Chondrocyte (in vitro differentiated cells): ENCODE measurements around the gene LRFN4. TPM values are rescaled to one million over a fixed set of nuclear protein-coding genes. Genes with fewer than 3 reads are reported as not detected.

Source experiments
- DNase-seq: peaks from one replicate; pipeline ENCODE4 v3.0.0; 2021; ENCODE audit warnings: mixed read lengths, low spot score
- H3K27ac Mint-ChIP-seq: one replicate; pipeline ENCODE4 v1.8.0; 2021; ENCODE audit warnings: mild to moderate bottlenecking, moderate library complexity, mixed read lengths; ENCODE audit not compliant: unreplicated experiment
- H3K27me3 Mint-ChIP-seq: 2 replicates; pipeline ENCODE4 v1.8.0; 2021; ENCODE audit warnings: low read depth, mixed read lengths
- H3K36me3 Mint-ChIP-seq: 2 replicates; pipeline ENCODE4 v1.8.0; 2021; ENCODE audit warnings: low read depth, mixed read lengths
- H3K4me1 Mint-ChIP-seq: 2 replicates; pipeline ENCODE4 v1.8.0; 2021; ENCODE audit warnings: low read depth, mild to moderate bottlenecking, mixed read lengths
- H3K4me3 Mint-ChIP-seq: one replicate; pipeline ENCODE4 v1.8.0; 2021; ENCODE audit warnings: mild to moderate bottlenecking, moderate library complexity, mixed read lengths; ENCODE audit not compliant: unreplicated experiment
- H3K9me3 Mint-ChIP-seq: 2 replicates; pipeline ENCODE4 v1.8.0; 2021; ENCODE audit warnings: low read depth, mixed read lengths
- total RNA-seq: library from RNA; stranded (reverse); gene quantifications from 3 replicates; pipeline ENCODE4 v1.2.1, GENCODE V29; 2021
- TF ChIP-seq, protein P1 (sequence below): fragments of 200-600 bp; sonication (generic); IDR thresholded peaks from 2 replicates; pipeline ENCODE4 v1.5.0; 2021; ENCODE audit warnings: antibody characterized with exemption, mild to moderate bottlenecking, moderate library complexity

LRFN4 gene
- total RNA-seq, 1 donor from 2014 or later = 47.2 TPM

DNA sequence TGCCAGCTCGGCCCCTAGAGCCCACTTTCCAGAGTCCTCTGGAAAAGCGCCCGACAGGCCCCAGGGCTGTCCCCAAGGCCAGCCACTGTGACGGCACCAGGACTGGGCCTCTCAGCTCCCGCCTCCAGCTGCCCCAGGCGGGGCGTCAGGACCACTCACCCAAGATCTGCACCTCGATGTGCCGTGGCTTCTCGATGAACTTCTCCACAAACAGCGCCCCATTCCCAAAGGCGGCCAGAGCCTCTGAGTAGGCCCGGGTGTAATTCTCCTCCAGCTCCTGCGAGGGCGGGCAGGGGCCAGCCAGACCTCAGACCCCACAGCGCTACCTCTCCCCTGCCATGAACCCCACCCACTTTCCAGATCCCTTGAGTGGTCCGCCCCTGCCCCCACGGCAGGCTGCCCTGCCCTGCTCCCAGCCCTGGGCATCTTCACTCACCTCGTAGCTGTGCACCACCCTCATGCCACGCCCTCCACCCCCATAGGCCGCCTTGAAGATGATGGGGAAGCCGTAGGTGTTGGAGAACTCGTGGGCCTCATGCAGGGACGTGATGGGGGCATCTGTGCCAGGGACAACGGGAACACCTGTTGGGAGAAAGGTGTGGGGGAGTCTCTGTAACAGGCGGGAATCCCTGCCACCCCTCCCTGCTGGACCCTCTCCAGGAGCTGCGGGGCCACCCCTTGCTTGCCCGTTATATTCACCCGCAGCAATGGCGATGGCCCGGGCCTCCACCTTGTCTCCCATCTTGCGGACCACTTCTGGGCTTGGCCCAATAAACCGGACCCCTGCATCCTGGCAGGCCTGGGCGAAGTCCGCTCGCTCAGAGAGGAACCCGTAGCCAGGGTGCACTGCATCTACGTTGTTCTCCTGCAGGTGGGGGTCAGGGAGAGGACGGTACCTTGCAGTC is 14.0 kb downstream of the LRFN4 start:
- no peaks in the 10 kb centered on the region for H3K27me3 Mint-ChIP-seq
- H3K27ac Mint-ChIP-seq = no peak overlapping the region
- DNase-seq = peak; percentile 91
- H3K36me3 Mint-ChIP-seq = no peaks in the 10 kb centered on the region
- TF ChIP-seq, protein P1, sequence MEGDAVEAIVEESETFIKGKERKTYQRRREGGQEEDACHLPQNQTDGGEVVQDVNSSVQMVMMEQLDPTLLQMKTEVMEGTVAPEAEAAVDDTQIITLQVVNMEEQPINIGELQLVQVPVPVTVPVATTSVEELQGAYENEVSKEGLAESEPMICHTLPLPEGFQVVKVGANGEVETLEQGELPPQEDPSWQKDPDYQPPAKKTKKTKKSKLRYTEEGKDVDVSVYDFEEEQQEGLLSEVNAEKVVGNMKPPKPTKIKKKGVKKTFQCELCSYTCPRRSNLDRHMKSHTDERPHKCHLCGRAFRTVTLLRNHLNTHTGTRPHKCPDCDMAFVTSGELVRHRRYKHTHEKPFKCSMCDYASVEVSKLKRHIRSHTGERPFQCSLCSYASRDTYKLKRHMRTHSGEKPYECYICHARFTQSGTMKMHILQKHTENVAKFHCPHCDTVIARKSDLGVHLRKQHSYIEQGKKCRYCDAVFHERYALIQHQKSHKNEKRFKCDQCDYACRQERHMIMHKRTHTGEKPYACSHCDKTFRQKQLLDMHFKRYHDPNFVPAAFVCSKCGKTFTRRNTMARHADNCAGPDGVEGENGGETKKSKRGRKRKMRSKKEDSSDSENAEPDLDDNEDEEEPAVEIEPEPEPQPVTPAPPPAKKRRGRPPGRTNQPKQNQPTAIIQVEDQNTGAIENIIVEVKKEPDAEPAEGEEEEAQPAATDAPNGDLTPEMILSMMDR = no peak
- H3K4me3 Mint-ChIP-seq = no peak overlapping the region
- H3K4me1 Mint-ChIP-seq = no peaks in the 10 kb centered on the region
- H3K9me3 Mint-ChIP-seq = no peaks in the 10 kb centered on the region

DNA sequence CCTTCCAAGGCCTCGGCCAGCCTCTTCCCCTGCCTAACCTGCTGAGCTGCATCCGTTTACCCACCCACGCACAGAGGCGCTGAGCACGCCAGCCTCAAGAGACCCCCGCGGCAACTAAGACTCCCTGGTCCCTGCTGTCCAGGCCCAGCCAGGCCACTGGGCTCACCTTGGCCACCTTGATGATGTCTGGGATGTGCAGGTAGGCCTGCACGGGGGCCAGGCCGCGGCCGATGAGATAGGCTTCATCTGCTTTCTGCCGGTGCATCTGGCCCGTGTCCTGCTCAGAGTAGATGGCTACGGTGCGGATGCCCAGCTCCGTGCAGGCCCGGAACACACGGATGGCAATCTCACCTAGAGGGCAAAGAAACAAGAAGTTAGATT is 14.6 kb downstream of the LRFN4 start:
- Mint-ChIP-seq H3K27me3 (no peaks in the 10 kb centered on the region), H3K4me1 (no peaks in the 10 kb centered on the region), H3K9me3 (no peaks in the 10 kb centered on the region), H3K36me3 (no peaks in the 10 kb centered on the region), H3K27ac (no peak overlapping the region), H3K4me3 (no peak overlapping the region)
- DNase-seq = peak; percentile 87
- TF ChIP-seq, protein P1 = no peak

DNA sequence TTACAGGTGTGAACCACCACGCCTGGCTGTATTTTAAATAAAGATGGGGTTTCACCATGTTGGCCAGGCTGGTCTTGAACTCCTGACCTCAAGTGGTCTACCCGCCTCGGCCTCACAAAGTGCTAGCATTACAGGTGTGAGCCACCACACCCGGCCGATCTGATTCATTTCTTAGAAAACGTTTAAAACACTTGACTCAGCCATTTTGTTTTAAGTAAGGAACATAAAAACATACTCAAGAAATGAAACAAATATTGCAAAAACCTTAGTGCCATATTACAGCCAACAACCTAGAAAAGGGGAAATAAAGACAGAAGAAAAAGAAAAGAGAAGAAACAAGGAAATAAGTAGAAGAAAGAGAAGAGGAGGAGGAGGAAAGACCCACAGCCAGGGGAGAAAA is 17.4 kb downstream of the LRFN4 start:
- TF ChIP-seq, protein P1 = no peak
- H3K4me3 Mint-ChIP-seq = no peak overlapping the region
- DNase-seq = no peak
- no peak overlapping the region for H3K27ac Mint-ChIP-seq
- no peaks in the 10 kb centered on the region for H3K36me3 Mint-ChIP-seq
- no peaks in the 10 kb centered on the region for H3K27me3 Mint-ChIP-seq
- peaks cover 16% of the 10 kb centered on the region for H3K4me1 Mint-ChIP-seq
- H3K9me3 Mint-ChIP-seq = no peaks in the 10 kb centered on the region

DNA sequence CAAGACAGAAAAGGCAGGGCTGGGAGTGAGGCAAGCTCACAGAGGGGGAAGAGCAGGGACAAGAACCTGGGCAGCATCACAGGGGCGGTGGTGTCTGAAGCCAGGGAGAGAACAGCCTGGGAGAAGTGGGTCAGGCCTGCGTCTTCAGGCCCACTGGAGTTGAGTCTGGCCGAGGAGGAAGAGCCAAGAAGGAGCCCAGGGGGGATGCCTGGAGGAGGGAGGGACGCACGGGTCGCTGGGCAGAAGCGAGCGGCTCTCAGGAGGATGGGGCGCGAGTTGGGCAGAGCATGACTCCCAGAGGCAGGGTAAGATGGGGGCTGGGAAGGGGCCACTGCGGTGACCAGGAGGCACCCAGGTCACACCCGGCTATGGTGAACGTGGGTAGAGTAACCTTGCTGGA is 18.5 kb downstream of the LRFN4 start:
- H3K27me3 Mint-ChIP-seq = no peaks in the 10 kb centered on the region
- no peaks in the 10 kb centered on the region for H3K36me3 Mint-ChIP-seq
- H3K4me1 Mint-ChIP-seq = peaks cover 27% of the 10 kb centered on the region
- no peaks in the 10 kb centered on the region for H3K9me3 Mint-ChIP-seq
- TF ChIP-seq, protein P1 = no peak
- no peak overlapping the region for H3K4me3 Mint-ChIP-seq
- no peak overlapping the region for H3K27ac Mint-ChIP-seq
- no peak for DNase-seq

DNA sequence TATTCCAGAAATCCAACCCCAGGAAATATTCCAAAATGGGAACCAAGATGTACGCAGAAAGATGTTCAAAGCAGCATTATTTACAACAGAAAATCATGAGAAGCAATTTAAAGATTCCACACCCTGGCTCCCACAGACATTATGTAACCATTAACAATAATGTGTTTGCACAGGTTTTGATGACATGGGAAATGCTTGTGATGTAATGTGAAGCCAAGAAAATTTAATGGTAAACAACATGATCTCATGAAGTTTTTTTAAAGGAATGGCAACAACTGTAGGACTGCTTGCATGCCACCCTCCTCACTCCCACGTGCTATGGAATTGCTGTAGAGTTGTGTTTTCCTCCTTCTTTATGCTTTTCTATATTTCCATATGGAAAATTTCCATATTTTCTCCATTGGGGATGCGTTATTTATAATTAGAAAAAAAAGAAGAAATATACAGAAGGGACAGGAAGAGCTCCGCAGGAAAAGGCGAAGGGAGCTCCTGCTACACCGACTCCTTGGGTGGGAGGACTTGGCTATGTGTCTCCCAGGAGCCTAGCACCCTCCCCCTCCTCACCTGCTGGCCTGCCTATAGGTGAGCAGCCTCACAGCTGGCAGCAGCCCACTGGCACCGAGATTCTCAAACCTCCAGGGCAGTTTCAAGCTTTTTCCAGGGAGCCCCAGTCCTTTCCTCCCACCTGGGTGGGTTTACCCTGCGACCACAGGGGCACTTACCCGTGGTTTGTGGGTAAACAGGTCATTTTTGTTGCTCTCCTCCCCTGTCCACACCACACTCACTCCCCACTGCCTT is 20.9 kb downstream of the LRFN4 start:
- H3K4me3 Mint-ChIP-seq = peak overlapping the region; percentile 25
- peaks cover 48% of the 10 kb centered on the region for H3K4me1 Mint-ChIP-seq
- H3K36me3 Mint-ChIP-seq = no peaks in the 10 kb centered on the region
- no peak for DNase-seq
- peak overlapping the region; percentile 76 for H3K27ac Mint-ChIP-seq
- no peaks in the 10 kb centered on the region for H3K9me3 Mint-ChIP-seq
- TF ChIP-seq, protein P1 = no peak
- H3K27me3 Mint-ChIP-seq = no peaks in the 10 kb centered on the region
